AG04450 (cell line): ENCODE measurements around the gene POU2AF1. TPM values are rescaled to one million over a fixed set of nuclear protein-coding genes. Genes with fewer than 3 reads are reported as not detected.
A peak's percentile ranks its signal among the peaks of the same experiment; 100 is the strongest.

ENCODE experiments used
- CTCF ChIA-PET: fragments of 300-600, 350-600 bp; formaldehyde crosslinking; extraction: SDS; loops from one replicate; lab custom pipeline; 2022; ENCODE audit warnings: antibody characterized with exemption, inconsistent platforms; lab: Charles Lee
- POLR2A ChIA-PET: fragments of 350-600 bp; formaldehyde crosslinking; extraction: SDS; loops from one replicate; lab custom pipeline; 2021; ENCODE audit warnings: antibody characterized with exemption, inconsistent platforms; lab: Yijun Ruan, JAX
- DNase-seq: peaks from one replicate; pipeline ENCODE4 v3.0.0-alpha.2; 2011; ENCODE audit warnings: low read depth, low spot score
- H3K27ac ChIP-seq: one replicate; pipeline ENCODE4 v1.5.1; 2012; ENCODE audit warnings: low read depth, low read length, control low read depth
- H3K27me3 ChIP-seq: one replicate; pipeline ENCODE4 v1.6.0; 2012; ENCODE audit warnings: low read length; ENCODE audit not compliant: control insufficient read depth, insufficient read depth
- H3K4me3 ChIP-seq: 2 replicates; pipeline ENCODE4 v1.5.1; 2011; ENCODE audit warnings: mild to moderate bottlenecking, low read depth, low read length, control low read depth
- H3K9me3 ChIP-seq: 2 replicates; pipeline ENCODE4 v1.5.1; 2012; ENCODE audit warnings: low read length; ENCODE audit not compliant: control insufficient read depth, insufficient read depth
- CTCF ChIP-seq: IDR thresholded peaks from 2 replicates; pipeline ENCODE4 v1.5.1; 2011; ENCODE audit warnings: low read depth, low read length, control low read depth, inconsistent platforms
- polyA plus RNA-seq: library from polyadenylated mRNA; depleted of rRNA; stranded (reverse); fragments of >200 nt; gene quantifications from 2 replicates; pipeline ENCODE4 v1.2.3, GENCODE V29; 2011

POU2AF1 gene
- polyA plus RNA-seq, 1 experiment = not detected

- H3K9me3 ChIP-seq = no peaks in the 10 kb centered on the region
- no peak for DNase-seq
- H3K27me3 ChIP-seq = peaks cover 13% of the 10 kb centered on the region
- no peak overlapping the region for H3K27ac ChIP-seq
- H3K4me3 ChIP-seq = no peak overlapping the region
- POLR2A ChIA-PET = no interaction called here
- no peak for TF ChIP-seq CTCF
- CTCF ChIA-PET = no interaction called here
These were observed 44.3 kb downstream of the POU2AF1 start for GRCh38 chr11:111334532-111335502.

- Histone ChIP-seq H3K27me3 (peaks cover 11% of the 10 kb centered on the region), H3K9me3 (no peaks in the 10 kb centered on the region), H3K4me3 (no peak overlapping the region), H3K27ac (peak overlapping the region; percentile 31)
- CTCF ChIA-PET = interaction anchor here (0.6 kb wide), 1 partner anchor 500 kb away, joined by 3 read pairs; no protein-coding TSS in a partner anchor
- DNase-seq = no peak
- no peak for TF ChIP-seq CTCF
- POLR2A ChIA-PET = no interaction called here
These were observed 47.2 kb downstream of the POU2AF1 start for GRCh38 chr11:111331711-111332479.

GRCh38 chr11:111330234-111330893, 48.7 kb downstream of the POU2AF1 start:
- H3K9me3 ChIP-seq = no peaks in the 10 kb centered on the region
- TF ChIP-seq CTCF = no peak
- no peak for DNase-seq
- H3K4me3 ChIP-seq = no peak overlapping the region
- POLR2A ChIA-PET = interaction anchor here (0.6 kb wide), 1 partner anchor 271 kb away, joined by 3 read pairs; no protein-coding TSS in a partner anchor
- CTCF ChIA-PET = no interaction called here
- H3K27me3 ChIP-seq = peaks cover 6% of the 10 kb centered on the region
- no peak overlapping the region for H3K27ac ChIP-seq

- TF ChIP-seq CTCF = no peak
- H3K27me3 ChIP-seq = peaks cover 7% of the 10 kb centered on the region
- H3K9me3 ChIP-seq = no peaks in the 10 kb centered on the region
- no peak overlapping the region for H3K27ac ChIP-seq
- no peak for DNase-seq
- CTCF ChIA-PET = interaction anchor here (0.6 to 0.7 kb wide), 2 partner anchors 88 to 1306 kb away, joined by 3 read pairs; no protein-coding TSS in a partner anchor
- POLR2A ChIA-PET = no interaction called here
- no peak overlapping the region for H3K4me3 ChIP-seq
These were observed 49.5 kb downstream of the POU2AF1 start for GRCh38 chr11:111329306-111330204.
